ENCODE data around the gene CAMTA1.

The CAMTA1 gene

GRCh38 chr1:7052701-7053100, 267.4 kb downstream of the CAMTA1 start:
- H3K4me2 ChIP-seq (ENCODE audit: low read depth, low read length), result no peak overlapping the region
- H3K4me1 ChIP-seq (ENCODE audit: low read length), result no peaks in the 10 kb centered on the region
- H3K9ac ChIP-seq (ENCODE audit: low read length), result no peak overlapping the region
- no peaks in the 10 kb centered on the region for H3F3A ChIP-seq (ENCODE audit: insufficient read depth, low read length)
- no peaks in the 10 kb centered on the region for H3K9me2 ChIP-seq (replicated peaks; ENCODE audit: insufficient read depth, low read length)
- H4K20me1 ChIP-seq (ENCODE audit: insufficient read depth, low read length), result no peaks in the 10 kb centered on the region
- no peak overlapping the region for H2AFZ ChIP-seq (ENCODE audit: low read length)
- no peaks in the 10 kb centered on the region for H3K36me3 ChIP-seq (replicated peaks; ENCODE audit: insufficient read depth, low read length)
- no peak overlapping the region for H3K4me3 ChIP-seq (ENCODE audit: low read length)
- no peak overlapping the region for H3K27ac ChIP-seq (ENCODE audit: low read length)
- TF ChIP-seq EZH2 (optimal IDR thresholded peaks at IDR 0.05; ENCODE audit: low read depth, low read length), result no peak
- TF ChIP-seq EZH2phosphoT487 (IDR thresholded peaks at IDR 0.05; ENCODE audit: low read length), result no peak
- TF ChIP-seq CTCF (IDR thresholded peaks at IDR 0.05; ENCODE audit: low read length), result no peak
- no peaks in the 10 kb centered on the region for H3K9me3 ChIP-seq (replicated peaks; ENCODE audit: insufficient read depth, low read length)
- peaks cover 97% of the 10 kb centered on the region for H3K27me3 ChIP-seq (replicated peaks; ENCODE audit: insufficient read depth, low read length)
- no peak for DNase-seq
- no peaks in the 10 kb centered on the region for H3K79me2 ChIP-seq (ENCODE audit: low read length)

GRCh38 chr1:7060745-7061144, 275.5 kb downstream of the CAMTA1 start:
- Histone ChIP-seq H4K20me1 (ENCODE audit: insufficient read depth, low read length) (no peaks in the 10 kb centered on the region), H3K4me3 (ENCODE audit: low read length) (no peak overlapping the region), H3K9me3 (replicated peaks; ENCODE audit: insufficient read depth, low read length) (no peaks in the 10 kb centered on the region), H3K4me2 (ENCODE audit: low read depth, low read length) (no peak overlapping the region), H3K9me2 (replicated peaks; ENCODE audit: insufficient read depth, low read length) (no peaks in the 10 kb centered on the region), H3K27me3 (replicated peaks; ENCODE audit: insufficient read depth, low read length) (peaks cover 97% of the 10 kb centered on the region), H3F3A (ENCODE audit: insufficient read depth, low read length) (no peaks in the 10 kb centered on the region), H3K9ac (ENCODE audit: low read length) (no peak overlapping the region), H3K4me1 (ENCODE audit: low read length) (no peaks in the 10 kb centered on the region), H3K27ac (ENCODE audit: low read length) (no peak overlapping the region), H2AFZ (ENCODE audit: low read length) (no peak overlapping the region), H3K36me3 (replicated peaks; ENCODE audit: insufficient read depth, low read length) (no peaks in the 10 kb centered on the region), H3K79me2 (ENCODE audit: low read length) (no peaks in the 10 kb centered on the region)
- TF ChIP-seq EZH2phosphoT487 (IDR thresholded peaks at IDR 0.05; ENCODE audit: low read length) (no peak), CTCF (IDR thresholded peaks at IDR 0.05; ENCODE audit: low read length) (no peak), EZH2 (optimal IDR thresholded peaks at IDR 0.05; ENCODE audit: low read depth, low read length) (no peak)
- no peak for DNase-seq

DNA sequence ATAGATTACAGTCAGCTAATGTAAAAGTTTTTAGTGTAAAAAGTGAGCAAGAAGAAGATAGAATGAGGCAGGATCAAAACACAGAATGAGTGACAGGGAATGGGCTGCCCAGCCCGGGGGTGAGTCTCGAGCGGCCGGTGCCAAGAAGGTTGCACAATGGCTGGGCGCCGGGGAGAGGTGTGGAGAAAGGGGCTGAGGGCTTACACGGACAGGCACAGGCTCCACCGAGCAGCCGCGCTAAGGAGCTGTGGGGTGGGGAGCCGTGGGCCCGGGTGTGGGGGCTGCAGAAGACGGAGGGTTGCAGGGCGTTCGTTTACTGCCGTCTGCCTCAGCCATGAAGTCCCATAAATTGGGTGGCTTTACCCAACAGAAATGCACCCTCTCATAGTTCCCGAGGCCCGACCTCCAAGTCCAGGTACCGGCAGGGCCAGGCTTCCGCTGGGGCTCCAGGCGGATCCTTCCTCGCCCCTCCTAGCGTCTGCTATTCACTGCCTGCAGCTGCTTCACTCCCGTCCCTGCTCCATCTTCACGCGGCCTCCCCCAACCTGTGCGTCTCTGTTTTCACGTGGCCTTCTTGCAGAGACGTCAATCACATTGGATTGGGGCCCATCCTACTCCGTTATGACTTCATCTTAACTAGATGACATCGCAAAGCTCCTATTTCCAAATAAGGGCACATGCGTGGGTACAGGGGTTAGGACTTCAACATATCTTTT, 277.2 kb downstream of the CAMTA1 start:
- Histone ChIP-seq H3K4me2 (ENCODE audit: low read depth, low read length) (no peak overlapping the region), H4K20me1 (ENCODE audit: insufficient read depth, low read length) (no peaks in the 10 kb centered on the region), H2AFZ (ENCODE audit: low read length) (no peak overlapping the region), H3K4me1 (ENCODE audit: low read length) (no peaks in the 10 kb centered on the region), H3K36me3 (replicated peaks; ENCODE audit: insufficient read depth, low read length) (no peaks in the 10 kb centered on the region), H3F3A (ENCODE audit: insufficient read depth, low read length) (no peaks in the 10 kb centered on the region), H3K4me3 (ENCODE audit: low read length) (no peak overlapping the region), H3K79me2 (ENCODE audit: low read length) (no peaks in the 10 kb centered on the region), H3K27ac (ENCODE audit: low read length) (no peak overlapping the region), H3K9me3 (replicated peaks; ENCODE audit: insufficient read depth, low read length) (no peaks in the 10 kb centered on the region), H3K27me3 (replicated peaks; ENCODE audit: insufficient read depth, low read length) (peaks cover 98% of the 10 kb centered on the region), H3K9me2 (replicated peaks; ENCODE audit: insufficient read depth, low read length) (no peaks in the 10 kb centered on the region), H3K9ac (ENCODE audit: low read length) (no peak overlapping the region)
- no peak for DNase-seq
- no peak for TF ChIP-seq EZH2phosphoT487 (IDR thresholded peaks at IDR 0.05; ENCODE audit: low read length)
- no peak for TF ChIP-seq EZH2 (optimal IDR thresholded peaks at IDR 0.05; ENCODE audit: low read depth, low read length)
- no peak for TF ChIP-seq CTCF (IDR thresholded peaks at IDR 0.05; ENCODE audit: low read length)
